HG03095 (cell line): ENCODE results near the gene TRIM68.

Source experiments
- ATAC-seq: cut with Tn5 transposase; IDR thresholded peaks from one replicate; pipeline ENCODE4 v1.9.1; 2021; ENCODE audit warnings: moderate library complexity; ENCODE audit not compliant: unreplicated experiment

The TRIM68 gene

DNA sequence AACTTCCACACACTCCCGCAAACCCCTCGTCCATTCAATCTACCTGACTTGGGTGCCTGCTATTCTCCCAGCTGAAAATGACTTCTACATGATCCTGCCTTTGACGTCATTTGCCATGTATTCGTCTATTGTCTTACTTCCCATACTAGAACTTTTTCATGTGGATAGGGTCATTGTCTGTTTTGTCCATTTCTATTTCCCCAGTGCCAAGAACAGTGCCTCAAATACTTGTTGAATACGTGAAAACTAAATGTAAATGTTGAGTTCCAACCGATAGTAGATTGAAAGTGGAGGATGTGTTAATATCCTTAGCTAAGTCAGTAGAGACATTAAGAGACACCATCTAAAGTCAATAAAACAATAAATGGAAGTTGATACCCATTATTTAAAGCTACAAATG, 935 bp downstream of the TRIM68 start:
- no peak for ATAC-seq

DNA sequence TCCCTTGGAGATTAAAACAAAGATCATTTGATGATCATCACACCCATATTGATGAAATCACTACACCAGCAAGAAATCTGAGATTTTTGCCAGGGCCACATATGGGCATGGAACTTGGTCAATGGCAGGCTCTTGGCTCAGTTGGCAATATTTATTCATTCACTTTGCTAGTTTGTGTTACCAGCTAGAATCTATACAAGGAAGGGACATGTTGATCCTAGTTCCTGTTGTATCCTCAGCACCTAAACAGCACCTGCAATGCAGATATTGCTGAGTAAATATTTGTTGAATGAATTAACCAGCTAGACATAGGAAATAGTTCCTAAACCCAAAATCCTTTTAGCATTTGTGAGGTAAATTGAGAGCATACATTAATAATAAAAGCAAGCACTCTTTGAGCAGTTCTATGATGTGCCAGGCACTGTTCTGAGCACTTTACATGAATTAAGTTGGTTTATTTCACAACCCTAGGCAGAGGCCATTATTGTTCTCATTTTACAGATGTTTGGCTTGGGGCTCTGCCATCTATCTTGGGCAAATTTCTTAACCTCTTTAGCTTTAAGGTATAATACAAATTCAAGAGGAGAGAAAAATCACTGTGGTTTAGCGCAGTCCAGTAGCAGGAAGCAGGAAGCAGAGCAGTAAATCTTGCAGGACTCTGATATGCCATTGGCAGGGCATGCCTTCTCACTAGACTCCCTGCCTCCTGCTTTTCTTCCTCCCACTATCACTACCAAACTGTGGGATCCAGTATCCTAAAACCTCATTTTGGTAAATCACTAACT, 1.6 kb downstream of the TRIM68 start:
- no peak for ATAC-seq

DNA sequence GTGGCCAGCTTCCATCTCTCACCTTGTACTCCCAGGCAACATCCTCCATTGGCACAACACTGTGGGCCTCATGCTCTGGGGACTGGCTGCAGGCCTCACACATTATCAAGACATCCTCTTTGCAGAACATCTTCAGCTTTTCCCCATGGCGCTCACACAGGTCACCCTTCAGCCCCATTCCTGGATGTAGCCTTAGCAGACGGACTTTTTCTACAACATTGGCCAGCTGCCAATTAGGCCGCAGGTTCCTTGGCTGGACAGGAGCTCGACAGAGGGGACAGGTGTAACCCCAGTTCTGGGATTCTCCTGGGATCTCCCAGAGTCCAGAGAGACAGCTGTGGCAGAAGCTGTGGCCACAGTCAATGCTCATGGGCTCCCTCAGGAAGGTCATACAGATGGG, 3.0 kb downstream of the TRIM68 start:
- ATAC-seq, result no peak

DNA sequence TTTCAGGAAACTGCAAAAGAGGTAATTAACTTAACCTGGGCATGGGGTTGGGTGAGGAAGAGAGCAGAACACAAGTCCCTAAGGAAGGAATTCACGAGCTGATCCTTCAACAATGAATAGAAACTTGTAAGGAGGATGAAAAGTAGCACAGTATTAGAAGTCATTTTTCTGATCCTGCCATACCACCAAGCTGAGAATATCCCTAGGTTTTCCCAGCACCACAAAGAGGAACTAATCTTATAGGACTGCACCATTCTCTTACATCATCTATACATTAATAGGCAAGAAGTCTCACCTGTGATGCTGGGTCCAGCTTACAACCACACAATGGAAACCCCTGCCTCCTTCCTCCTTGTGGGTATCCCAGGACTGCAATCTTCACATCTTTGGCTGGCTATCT, 14.3 kb downstream of the TRIM68 start, which contains the start of gene OR52I1:
Gene OR52I1, plus strand, starts transcription at position 301 of the 400 bp plus-strand sequence. Its CDS starts 0 bp downstream, at position 301.
- no peak for ATAC-seq

DNA sequence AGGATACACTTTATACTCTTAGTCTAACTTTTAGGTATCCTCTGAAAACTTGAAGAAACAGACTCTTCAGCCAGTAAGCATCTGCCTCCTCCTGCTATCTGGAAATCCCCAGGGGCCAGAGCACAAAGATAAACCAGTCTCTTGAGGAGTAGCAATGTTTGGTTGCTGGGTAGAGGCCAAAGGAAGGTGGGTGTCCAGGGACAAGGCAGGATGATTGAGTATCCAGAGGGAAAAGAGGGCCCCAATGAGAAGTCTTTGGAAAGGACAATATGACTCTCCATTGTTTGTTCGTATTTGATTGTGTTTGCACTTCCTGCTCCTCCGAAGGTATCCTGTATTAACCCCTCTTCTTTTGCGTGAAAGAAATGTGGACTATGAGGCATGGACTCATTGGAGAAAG, 19.0 kb downstream of the TRIM68 start:
- no peak for ATAC-seq

DNA sequence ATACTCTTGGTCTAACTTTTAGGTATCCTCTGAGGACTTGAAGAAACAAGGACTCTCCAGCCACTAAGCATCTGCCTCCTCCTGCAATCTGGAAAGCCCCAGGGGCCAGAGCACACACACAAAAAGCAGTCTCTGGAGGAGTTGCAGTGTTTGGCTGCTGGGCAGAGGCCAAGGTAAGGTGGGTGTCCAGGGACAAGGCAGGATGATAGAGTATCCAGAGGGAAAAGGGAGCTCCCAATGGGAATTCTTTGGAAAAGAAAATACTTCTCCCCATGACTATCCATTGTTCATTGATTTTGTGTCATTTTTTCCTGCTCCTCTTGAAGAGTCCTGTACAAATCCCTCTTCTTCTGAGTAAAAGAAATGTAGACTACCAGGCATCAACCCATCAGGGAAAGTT, 26.6 kb downstream of the TRIM68 start, which contains the start of gene OR52I2:
Gene OR52I2, plus strand, starts transcription at position 301 of the 400 bp plus-strand sequence.
- no peak for ATAC-seq

DNA sequence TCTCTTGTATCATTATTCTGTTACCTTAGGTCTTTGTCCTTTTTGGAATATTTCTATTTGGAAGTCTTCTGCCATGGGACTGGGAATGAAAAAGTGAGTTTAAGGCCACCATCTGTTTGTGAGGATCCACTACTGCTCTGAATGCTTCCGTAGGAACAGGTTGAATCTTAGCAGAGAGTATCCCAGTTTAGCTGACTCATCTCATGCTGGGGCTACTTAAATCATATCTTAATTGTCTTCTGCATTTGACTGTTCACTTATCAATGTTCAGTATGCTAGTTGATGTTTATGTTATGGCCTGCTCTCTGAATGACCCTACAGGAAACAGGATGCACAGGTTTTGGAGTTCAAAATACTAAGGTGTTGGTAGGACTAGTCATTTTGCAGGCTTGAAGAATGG, 27.9 kb downstream of the TRIM68 start:
- ATAC-seq, result no peak

DNA sequence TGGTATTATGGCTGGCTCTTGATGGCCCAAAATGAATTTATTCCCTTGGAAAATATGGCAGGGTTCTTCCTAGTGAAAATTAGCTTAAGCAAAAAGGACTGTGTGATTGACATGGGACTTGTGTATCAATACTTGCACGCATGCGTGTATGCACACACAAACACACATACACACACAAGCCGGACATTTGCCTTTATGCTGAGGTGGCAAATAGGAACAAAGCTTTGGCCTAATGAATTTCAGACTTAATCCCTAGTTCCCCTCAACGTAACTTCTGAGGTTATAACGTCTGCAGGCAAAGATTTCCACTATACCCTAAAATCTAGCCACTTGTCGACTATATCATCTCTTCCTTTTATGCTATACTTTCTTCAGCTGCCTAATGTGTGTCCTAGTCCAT, 29.4 kb downstream of the TRIM68 start:
- ATAC-seq, result no peak

DNA sequence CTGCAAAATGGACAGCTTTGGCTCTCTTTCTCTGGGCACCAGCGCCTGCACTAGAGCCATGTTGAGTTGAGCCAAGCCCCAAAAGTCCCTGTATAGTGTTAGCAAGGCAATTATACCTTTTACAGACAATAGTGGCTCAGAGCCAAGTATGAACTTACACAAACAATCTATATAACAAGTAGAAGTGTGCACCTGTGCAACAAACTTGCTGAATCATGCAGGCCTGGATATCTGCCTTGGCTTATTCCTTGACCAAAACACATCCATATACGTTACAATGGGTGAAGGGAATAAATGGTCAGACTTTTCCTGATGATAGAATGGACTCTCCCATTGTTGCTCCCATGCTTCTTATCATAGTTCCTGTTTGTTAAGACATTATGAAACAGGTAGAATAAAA, 30.3 kb downstream of the TRIM68 start:
- no peak for ATAC-seq

DNA sequence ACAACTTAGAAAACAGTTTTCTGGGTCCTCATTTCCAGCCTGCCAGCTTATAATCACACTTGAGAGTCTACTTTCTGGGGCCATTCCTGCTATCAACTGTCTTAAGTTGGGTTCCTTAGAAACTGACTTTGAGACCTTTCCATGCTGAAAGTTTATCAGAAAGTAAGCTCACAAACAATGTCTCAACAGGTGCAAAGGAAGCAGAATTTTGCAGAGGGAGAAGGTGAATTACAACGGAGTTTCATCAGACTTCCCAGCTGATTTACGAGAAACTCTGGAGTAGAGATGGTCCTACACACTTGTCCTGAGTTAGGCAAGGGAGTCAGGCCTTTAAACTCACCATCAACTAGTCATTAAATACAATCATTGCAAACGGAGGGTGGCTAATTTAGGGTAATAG, 31.2 kb downstream of the TRIM68 start:
- no peak for ATAC-seq

DNA sequence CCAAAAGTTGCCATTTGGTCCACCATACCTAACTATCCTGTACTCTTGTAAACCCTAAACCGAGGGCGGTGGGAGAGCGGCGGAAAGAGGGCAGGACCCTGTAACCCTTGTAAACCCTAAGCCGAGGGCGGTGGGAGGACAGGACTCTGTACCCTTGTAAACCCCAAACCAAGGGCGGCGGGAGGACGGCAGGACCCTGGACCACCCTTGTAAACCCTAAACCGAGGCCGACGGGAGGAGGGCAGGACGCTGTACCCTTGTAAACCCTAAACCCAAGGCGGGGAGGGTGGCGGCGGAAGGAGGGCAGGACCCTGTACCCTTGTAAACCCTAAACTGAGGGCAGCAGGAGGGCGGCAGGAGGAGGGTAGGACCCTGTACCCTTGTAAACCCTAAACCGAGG, 39.0 kb downstream of the TRIM68 start:
- ATAC-seq, result no peak

DNA sequence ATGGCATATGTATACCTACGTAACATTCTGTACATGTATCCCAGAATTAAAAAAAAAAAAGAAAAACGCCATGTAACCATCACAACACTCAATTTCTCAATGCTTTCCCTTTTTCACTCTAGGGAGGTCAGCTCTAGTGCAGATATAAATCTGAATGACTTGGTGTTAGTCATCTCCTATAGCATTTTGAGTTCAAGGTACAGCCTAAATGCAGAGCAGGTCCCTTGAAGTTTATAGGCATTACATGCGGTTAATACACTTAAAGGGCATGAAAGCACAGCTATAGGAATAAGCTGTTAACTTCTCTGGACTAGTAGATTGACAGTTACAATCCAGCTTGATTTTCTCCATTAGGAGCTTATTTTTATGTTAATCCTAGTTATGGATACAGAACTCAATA, 42.7 kb downstream of the TRIM68 start:
- ATAC-seq, result no peak

DNA sequence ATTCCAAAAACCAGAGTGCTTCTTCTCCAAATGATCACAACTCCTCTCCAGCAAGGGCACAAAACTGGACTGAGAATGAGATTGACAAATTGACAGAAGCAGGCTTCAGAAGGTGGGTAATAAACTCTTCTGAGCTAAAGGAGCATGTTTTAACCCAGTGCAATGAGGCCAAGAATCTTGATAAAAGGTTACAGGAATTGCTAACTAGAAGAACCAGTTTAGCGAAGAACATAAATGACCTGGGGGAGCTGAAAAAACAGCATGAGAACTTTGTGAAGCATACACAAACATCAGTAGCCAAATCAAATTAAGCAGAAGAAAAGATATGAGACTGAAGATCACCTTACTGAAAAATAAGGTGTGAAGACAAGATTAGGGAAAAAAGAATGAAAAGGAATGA, 47.6 kb downstream of the TRIM68 start:
- no peak for ATAC-seq

DNA sequence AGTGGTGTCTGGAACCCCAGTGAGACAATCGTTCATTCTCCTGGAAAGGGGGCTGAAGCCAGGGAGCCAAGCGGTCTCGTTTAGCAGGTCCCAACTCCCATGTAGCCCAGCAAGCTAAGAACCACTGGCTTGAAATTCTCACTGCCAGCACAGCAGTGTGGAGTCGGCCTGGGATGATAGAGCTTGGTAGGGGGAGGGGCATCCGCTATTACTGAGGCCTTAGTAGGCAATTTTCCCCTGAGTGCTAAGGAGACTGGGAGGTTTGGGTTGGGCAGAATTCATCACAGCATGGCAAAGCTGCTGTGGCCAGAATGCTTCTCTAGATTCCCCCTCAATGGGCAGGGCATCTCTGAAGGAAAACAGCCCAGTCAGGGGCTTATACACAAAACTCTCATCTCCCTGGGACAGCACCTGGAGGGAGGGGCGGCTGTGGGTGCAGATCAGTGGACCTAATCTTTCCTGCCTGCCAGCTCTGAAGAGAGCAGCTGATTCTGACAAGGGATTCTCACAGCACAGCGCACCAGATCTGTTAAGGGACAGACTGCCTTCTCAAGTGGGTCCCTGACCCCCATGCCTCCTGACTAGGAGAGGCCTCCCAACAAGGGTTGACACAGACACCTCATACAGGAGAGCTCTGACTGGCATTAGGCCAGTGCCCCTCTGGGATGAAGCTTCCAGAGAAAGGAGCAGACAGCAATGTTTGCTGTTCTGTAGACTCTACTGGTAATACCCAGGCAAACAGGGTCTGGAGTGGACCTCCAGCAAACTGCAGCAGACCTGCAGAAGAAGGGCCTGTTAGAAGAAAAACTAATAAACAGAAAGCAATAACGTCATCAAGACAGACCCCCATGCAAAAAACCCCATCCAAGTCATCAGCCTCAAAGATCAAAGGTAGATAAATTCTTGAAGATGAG, 48.2 kb downstream of the TRIM68 start:
- ATAC-seq, result no peak

DNA sequence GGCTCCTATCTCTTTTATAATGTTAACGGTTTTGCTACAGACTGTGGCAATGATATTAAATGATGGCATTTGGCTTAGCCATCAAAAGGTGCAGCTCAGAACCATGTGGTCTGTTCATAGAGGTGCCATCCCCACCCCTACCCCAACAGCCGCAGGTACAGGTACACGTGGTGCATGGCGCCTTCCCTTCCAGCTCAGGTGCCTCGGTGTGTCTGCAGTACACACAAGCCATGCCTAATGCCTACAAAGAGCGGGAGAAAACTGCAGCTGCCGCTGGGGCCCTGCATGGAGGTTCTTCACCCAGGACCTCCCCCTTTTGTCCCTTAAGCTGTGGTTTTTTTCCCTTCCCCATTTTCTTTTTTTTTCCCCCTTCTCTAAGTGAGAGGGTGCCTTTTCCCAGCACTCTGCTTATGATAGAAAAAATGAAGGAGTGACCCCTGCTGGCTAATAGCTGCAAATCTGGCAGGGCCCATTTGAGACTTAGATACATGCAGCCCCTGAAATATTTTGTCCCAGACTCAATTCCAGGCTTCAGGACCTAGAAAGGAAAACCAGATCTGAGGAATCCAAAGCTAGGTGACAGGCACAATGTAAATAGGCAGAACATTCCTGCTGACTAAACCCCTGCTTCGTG, 56.6 kb downstream of the TRIM68 start:
- ATAC-seq, result no peak
